OCI-LY1 (cell line): Measurements from ENCODE around the gene CEACAM21.

Experiments used
- EZH2 ChIP-seq: fragments of 200-600 bp; sonication (generic), shearing (Covaris generic); IDR thresholded peaks from 2 replicates; pipeline ENCODE4 v1.8.0; 2017; ENCODE audit warnings: borderline replicate concordance, mixed run types, mild to moderate bottlenecking, antibody characterized with exemption, low read length, moderate library complexity, mixed read lengths
- TF ChIP-seq, protein P1 (sequence below): fragments of 200-600 bp; sonication (generic), shearing (Covaris generic); IDR thresholded peaks from 2 replicates; pipeline ENCODE4 v1.5.1; 2017; ENCODE audit warnings: mild to moderate bottlenecking, antibody characterized with exemption, low read length, moderate library complexity, mixed read lengths

- TF ChIP-seq, protein P1, sequence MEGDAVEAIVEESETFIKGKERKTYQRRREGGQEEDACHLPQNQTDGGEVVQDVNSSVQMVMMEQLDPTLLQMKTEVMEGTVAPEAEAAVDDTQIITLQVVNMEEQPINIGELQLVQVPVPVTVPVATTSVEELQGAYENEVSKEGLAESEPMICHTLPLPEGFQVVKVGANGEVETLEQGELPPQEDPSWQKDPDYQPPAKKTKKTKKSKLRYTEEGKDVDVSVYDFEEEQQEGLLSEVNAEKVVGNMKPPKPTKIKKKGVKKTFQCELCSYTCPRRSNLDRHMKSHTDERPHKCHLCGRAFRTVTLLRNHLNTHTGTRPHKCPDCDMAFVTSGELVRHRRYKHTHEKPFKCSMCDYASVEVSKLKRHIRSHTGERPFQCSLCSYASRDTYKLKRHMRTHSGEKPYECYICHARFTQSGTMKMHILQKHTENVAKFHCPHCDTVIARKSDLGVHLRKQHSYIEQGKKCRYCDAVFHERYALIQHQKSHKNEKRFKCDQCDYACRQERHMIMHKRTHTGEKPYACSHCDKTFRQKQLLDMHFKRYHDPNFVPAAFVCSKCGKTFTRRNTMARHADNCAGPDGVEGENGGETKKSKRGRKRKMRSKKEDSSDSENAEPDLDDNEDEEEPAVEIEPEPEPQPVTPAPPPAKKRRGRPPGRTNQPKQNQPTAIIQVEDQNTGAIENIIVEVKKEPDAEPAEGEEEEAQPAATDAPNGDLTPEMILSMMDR: no peak
- no peak for TF ChIP-seq EZH2
Observed at GRCh38 chr19:41626278-41626677, 50.3 kb downstream of the CEACAM21 start.
